ENCODE results near the gene PREB.

Gene PREB

DNA sequence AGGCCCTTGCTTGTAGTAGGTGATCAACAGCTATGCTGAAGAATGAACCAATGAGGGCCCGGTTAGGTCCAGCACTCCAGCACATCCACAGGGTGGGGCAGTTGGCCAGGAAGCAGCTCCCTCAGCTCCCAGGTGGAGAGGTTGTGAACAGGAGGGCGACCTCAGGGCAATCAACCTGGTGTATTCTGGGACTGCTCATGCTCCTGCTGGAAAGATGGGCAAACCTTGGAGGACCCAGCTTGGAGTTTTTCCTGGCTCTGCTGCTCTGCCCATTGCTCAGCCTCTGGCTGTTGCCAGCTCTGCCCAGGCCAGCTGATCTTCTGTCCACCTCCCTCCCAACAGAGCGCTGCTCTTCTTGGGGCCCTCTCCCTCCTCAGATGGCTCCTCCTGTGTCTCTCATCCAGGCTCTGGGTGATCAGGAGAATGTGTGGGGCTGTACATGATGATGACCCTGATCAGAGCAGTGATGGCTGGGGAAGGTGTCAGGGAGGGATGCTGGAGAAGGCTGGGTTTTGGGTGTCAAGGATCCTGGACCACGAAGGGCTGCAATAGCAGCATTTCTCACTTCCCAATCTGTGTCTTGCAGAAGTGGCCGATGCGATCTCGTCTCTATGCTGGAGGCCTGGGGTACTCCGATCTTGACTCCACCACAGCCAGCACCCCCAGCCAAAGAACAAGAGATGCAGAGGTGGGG is 17.8 kb upstream of the PREB start:
- no peak for DNase-seq

DNA sequence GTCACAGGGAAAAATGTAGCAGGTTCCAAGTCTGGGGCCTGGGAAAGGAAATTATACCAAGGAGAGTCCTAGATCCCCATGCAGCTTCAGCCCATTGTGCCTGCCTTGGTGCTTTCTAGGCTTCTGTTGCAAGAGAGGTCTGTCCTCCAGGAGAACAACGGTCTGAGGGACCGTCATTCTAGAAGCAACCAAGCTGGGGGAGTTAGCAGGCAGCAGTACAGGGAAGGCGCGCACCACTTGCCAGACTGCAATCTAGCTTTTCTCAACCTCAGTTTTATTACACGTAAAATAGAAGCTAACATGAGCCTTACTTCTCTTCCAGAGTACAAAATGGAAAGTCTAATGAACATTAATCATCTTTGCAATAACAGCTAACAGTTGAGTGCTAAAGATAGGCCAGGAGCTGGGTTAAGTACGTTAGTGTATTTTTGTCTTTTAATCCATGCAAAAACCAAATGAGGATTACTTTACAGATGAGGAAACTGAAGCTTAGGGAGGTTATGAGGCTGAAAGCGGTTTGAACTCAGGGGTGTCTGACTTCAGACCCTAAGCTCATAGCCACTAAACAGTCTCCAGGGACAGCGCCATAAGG is 16.3 kb upstream of the PREB start:
- DNase-seq: no peak

DNA sequence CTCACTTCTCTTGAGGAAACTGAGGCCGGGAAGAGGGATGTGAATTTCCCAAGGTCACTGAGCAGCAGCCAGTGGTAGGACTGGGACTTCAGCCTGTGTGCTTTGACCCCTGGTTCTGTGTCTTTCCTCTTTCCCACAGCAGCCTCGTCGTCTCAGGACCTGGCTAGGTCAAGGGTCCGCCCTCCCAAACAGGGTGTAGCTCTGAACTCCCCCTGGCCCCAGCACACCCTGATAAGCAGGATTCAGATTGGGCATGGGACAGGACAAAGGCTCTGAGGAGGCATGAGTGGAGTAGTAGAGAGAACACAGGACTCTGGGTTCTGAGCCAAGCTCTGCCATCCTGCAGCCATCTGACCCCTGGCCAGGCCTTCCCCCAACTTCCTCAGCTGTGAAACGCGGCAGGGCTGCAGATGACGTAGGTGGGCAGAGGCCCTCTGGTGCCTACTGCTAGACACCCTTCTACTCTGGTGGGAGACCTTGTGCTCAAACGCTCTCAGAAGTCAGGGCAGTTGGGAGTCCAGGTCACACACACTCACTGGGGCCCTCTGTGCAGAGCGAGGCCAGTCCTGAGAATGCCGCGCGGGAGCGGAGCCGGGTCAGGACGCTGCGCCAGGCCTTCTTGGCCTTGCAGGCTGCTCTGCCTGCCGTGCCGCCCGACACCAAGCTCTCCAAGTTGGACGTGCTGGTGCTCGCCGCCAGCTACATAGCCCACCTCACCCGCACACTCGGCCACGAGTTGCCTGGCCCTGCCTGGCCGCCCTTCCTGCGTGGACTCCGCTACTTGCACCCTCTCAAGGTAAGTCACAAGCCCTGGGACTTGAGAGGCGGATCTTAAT is 15.4 kb upstream of the PREB start:
- DNase-seq: no peak

DNA sequence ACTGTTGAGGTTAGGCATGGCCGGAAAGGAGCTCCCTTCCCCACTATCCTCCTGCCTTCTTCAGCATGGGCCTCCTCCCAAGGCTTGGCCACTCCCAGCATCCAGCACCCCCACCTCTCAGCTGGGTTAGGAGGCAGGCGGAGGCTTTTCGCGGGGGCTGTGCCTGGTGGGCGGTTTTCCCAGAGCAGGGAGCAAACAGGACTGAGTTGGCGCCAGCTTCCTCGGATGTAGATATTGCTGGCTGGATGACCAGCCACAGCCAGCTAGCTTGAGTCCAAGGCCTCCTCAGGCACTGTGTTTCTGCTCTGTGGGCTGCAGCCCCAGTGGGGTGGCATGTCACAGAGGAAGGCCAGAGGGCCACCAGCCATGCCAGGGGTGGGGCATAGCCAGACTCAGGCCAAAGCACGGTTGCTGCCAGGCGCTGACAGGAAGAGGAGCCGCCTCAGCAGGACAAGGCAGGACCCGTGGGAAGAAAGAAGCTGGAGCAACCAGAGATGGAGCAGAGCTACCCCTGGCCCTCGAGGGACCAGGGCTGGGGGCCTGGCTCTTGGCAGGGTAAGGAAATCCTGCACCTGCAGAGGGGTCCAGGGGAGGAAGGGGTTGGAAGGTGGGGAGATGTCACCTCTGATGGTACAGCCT is 14.5 kb upstream of the PREB start, which contains the start of gene TCF23:
TCF23 (plus strand) TSS at position 204 of the 639 bp plus-strand sequence; CDS start at position 334, 130 bp downstream.
- no peak for DNase-seq

DNA sequence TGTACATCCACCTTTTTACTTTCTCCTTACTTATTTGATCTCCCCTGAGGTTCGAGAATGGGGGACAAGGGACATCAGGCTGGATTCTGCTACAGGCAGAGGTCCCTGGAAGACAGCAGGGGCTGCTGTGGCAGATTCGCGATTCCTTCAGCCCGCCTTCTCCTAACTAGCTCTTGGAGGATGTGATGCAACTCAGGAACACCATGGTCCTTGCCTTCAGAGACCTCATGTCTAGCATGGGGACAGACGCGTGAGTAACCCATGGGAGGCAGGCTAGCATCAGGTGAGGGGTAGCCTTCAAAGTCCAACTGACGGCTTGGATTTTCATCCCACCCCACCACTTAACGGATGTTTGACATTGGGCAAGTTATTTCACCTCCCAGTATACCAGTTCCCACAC is 13.5 kb upstream of the PREB start:
- DNase-seq: no peak

DNA sequence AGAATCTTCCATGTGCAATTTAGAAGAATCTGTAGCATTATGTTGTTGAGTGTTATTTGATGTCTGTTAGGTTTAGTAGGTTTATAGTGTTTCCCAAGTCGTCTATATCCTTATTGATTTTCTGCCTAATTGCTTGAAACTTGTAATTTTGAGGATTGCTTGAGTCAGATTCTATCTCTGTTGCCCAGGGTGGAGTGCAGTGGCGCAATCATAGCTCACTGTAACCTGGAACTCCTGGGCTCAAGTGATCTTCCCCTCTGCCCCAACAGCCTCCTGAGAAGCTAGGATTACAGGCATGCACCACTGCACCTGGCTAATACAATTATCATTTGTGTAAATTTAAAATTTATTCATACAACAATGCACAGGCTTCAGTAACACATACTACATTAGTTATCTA is 11.2 kb upstream of the PREB start:
- DNase-seq: no peak

DNA sequence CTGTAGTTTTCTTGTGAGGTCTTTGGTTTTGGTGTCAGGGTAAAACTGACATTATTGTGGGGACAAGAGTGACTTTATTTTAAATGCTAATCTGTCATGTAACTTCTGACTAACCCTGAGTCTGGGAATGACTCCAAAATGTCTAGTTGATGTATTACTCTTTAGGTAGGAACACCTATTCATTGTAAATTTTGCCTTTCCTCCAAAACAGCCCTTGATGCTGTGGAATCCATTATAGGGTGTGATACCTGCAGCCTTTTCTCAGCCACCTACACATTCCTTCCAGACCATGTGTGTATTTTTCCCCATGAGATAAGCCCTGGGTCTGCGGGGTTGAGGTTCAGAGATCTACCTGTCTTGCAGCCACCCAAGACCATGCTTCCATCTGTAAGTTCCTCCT is 8.8 kb upstream of the PREB start:
- no peak for DNase-seq

DNA sequence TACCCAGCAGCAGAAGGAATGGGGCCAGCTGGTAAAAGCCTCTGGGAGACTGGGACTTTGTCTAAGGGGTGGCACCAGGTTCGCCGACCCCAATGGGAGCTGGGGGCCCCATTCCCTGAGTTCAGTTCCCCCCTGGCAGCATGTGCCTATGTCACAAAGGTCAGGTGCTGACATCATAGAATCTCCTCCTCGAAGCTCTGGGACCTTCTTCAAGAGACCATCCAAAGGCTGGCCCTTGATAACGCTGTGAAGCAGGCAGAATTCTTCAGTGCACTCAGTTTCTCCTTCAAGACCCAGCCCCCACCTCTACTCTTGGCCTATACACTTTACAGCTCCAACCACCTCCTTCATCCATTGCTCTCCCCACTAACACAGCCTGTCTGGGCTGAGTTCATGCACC is 4.9 kb upstream of the PREB start, which contains the start of gene PRR30:
PRR30 (minus strand) TSS at position 101 of the 400 bp plus-strand sequence. CDS start 1,081 bp downstream, outside the sequence.
- no peak for DNase-seq

DNA sequence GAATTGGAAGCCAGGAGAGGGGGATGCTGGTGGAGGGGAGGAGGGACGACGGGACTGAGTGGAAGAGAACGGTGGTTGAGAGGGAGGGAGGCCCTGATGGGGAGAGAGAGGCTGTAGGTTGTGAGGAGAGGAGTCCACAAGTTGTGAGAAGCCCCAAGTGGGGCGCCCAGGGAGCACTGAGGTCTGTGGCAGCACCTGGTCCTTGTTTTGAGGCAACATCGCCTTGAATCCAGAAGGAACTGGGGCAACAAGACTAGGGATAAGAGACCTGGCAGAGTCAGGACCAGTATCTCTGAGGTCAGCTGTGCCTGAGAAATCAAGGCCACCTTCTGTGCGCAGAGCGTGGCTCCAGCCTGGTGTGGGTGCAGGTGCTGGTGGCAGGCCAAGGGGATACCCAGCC is 3.7 kb upstream of the PREB start:
- DNase-seq: no peak

DNA sequence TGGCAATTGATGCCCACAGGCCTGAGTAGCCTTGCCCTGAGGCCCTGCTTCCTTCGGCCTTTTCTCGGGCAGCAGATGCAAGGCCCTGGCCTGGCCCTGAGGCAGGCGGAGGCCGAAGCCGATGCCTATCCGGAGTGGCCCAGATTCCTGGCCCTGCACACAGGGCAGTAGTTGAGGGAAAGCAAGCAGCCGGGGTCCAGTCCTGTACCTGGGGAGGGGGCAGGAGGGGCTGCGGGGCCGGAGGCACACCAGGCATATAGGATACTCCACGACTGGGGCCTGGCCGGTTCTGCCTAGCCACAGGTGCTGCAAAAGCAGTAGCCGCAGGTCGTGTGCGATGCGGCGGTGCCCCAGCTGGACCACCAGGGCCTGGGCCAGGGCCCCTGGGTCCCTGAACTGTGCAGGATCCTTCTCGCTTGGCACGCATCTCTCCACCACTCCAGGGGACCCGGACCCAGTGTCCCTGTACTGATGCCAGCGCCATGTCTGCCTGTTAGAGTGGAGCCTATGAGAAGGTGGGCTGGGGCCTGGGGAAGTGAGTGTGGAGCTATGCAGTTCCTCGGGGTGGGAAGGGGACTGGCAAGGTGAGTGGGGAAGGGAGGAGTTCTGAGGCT is 3.0 kb upstream of the PREB start:
- DNase-seq: no peak

DNA sequence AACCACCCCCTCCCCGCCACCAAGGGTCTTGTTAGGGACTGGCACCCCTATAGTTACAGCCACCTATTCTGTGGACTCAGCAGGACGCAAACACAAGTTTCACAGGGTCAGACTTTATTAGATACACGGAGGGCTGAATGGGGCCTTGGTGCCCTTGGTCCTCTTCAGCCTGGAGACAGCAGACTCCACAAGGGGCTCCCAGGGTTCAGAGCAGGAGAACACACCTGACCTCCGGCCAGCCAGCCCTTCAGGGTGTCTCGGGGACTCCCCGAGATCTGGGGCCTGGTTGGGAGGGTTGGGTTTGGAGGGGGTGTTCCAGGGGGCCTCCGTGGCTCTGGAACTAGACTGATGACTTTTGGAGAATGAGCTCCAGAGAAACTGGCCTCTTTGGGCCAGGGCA is 2.3 kb upstream of the PREB start:
- DNase-seq: no peak

DNA sequence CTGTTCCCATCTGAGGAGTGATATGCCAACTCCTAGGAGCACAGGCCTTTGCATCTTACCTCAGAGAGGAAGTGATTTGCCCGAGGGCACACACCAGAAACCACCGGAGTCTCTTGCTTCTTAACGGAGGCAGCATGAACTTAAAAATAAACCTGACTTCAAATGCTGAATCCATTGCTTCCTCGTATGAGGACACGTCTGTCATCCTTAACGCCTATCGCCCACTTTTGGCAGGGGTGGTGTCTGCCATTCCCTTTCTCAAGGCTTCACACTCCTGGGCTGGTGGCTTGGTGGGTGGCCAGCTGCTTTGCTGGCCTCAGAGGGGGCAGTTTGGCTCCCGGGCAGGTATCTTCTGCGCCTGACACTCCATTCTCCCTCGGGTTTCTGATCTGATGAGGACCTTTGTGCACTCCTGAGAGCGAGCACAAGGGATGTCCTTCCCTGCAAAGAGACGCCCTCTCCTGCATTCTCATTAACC is 1.1 kb upstream of the PREB start:
- DNase-seq: no peak

DNA sequence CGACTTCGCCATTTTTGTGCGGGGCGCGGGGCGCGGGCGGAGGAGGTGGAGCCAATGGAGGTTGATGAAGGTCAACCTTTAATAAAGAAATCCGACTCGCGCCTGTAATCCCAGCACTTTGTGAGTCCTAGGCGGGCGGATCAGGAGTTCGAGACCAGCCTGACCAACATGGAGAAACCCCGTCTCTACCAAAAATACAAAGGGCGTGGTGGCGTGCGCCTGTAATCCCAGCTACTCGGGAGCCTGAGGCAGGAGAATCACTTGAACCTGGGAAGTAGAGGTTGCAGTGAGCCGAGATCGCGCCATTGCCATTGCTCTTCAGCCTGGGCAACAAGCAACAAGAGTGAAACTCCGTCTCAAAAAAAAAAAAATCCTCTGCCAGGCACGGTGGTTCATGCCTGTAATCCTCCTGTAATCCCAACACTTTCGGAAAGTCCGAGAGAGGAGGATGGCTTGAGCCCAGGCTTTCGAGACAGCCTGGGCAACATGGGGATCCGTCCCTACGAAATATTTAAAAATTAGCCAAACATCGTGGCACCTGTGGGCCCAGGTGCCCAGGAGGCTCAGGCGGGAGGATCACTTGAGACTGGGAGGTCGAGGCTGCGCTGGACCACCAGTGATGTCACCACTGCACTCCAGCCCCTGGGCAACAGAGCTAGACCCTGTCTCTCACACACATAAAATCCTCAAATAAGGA is 493 bp upstream of the PREB start:
- no peak for DNase-seq

DNA sequence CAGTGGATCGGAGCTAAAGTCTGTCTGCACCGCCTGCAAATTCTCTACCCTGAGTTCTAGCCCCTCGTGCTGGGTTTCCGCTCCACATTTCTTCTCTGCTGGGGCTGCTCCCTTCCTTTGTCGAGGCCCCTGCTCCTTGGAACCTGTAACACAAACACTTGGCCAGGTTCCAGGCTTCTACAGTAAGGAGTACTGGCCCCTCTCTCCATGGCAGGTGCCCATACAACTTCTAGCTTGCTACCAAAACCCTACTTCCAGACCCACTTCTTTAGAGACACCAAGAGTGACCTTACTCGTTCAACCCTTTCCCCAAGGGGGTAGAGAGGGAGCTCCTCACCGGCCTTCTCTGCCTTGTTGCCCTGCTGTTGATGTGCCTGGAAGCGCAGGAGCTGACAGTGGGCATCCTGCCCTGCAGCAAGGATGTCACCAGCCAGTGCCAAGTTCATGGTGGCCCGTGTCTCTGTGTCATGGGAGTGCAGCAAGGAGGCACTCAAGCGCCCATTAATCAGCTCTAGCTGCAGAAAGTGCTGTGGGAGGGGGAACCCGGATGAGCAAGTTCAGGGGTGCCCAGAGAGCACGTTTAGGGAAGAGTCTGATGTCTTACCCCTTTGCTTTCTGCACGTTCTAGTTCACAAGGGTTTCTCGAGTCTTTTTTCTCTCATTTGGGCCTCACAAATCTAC is 1.1 kb downstream of the PREB start:
- DNase-seq: no peak

DNA sequence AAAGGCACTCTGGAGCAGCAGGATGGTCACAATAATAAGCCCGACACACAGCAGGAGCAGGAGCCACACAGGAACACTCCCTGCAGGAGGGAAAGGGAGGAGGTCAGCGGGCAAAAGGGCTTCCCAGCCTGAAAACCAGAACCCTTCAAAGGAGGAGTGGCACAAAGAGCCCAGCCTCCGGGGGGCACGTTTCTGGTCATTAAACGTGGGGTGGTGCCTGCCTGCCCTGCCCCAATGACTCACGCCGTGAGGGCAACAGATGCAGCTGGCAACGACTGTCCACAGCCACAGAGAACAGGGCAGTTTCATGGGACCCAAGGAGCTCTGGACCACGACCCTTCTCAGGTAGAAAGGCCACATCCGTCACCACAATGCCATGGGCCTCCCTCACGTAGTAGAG is 3.0 kb downstream of the PREB start:
- no peak for DNase-seq

DNA sequence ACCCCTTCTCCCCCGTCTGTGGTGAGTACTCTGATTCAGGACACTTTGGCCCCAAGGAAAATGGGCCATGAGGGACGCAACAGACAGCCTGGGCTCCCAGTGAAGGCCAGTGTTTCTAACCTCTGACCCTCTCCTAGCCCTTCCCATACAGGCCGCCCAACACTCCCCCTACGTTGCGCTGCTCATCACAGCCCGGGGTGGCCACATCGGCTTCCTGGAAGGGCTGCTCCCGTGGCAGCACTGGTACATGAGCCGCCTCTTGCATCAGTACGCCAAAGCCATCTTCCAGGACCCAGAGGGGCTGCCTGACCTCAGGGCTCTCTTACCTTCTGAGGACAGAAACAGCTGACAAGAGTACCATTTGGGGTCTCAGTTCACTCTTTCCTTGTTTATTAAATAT is 4.0 kb downstream of the PREB start:
- no peak for DNase-seq

DNA sequence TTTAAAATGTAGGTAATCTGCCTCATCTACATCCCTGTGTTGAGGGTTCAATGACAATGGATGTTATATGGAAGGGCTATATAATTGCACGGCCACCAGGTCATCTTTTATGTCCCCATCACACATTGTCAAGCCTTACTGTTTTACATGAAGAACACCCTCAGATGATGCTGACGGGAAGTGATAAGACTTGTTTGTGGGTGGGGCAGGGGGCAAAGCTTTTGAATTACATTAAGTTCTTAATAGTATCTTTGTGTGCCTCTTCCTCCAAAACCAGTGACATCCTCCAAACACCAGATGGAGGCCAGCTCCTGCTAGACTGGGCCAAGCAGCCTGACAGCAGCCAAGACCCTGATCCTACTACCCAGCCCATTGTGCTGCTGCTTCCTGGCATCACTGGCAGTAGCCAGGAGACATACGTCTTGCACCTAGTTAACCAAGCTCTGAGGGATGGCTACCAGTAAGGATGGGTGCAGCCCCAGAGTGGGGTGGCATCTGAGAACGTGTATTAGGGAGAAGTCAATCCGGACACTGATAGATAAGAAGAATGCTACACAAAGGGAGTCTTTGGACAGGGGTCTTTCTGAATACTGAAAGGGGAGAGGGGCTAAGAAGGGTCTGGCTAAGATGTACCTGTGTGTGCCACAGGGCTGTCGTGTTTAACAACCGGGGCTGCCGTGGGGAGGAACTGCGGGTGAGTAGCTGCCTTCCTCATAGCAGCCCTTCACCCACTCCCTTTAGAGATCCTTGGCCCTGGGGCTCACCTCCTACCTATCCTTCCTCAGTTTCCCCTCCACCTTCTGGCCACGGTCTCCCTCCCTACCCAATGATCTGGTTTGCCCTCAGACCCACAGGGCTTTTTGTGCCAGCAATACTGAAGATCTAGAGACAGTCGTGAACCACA is 5.5 kb downstream of the PREB start:
- DNase-seq: no peak

DNA sequence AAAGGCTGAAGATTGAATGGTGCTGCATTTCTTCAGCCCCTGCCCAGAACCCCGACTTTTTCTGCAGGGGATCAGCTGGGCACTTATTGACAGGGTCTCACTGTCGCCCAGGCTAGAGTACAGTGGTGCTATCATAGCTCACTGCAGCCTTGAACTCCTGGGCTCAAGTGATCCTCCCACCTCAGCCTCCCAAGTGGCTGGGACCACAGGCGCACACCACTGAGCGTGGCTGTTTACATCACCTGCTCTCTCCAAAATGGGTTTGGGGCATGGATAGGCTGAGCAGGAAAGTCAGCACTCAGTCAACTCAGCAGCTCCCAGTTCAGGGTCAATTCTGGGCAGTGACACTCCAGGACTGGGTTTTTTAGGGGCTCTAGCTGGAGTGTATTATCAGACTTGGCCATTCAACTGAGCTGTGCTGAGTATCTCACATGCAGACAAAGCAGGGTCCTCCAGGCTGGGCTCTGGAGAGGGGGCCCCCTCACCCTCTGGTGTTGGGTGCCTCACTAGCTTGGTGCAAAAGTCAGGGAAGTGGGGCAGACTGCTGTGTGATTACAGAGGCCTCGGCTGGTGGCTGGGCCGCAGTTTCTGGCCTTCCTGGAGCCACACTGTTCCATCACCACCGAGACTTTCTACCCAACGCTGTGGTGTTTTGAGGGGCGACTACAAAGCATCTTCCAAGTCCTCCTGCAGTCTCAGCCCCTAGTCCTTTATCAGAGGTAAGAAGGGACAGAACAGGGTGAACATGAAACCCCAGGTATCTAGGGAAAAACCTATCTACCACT is 6.4 kb downstream of the PREB start:
- no peak for DNase-seq

DNA sequence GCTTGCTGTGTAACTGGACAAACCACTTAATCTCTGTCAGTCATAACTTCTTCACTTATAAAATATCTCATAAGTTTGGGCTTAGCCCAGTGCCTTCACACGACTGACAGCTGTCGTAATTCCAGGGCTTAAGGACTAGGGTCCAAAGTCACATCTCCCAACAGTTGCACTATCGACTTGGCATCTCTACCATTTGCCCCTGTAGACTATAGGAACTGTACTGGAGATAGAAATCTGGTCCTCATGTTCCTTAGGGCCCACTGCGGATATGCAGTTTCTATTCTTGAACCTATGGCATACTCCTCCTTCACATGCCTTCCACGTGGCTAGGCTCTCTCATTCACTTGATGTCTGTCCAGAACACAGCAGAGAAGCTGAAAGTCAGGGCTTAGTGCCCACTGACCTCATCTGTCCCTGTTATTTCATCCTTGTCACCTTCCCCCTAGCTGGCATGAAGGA is 8.2 kb downstream of the PREB start:
- no peak for DNase-seq
